GM23338 (cell line): ENCODE results near the gene MCAT.

ENCODE experiments used
- CREB1 ChIP-seq: fragments of 250-450 bp; sonication (Bioruptor Pico); IDR thresholded peaks from 2 replicates; pipeline ENCODE4 v1.5.0; 2020; ENCODE audit warnings: low read depth, mild to moderate bottlenecking, moderate library complexity
- CTCF ChIP-seq, 2 experiments: fragments of 200-600 bp in 1 of 2; sonication (generic) in 1 of 2; conservative IDR thresholded peaks; 2 replicates each; pipeline versions ENCODE4 v1.5.1 to v1.6.1; 2016 to 2017; ENCODE audit warnings: antibody characterized with exemption in 2 of 2, low read depth in 2 of 2, mild to moderate bottlenecking in 2 of 2, moderate library complexity in 1 of 2
- EZH2 ChIP-seq: fragments of 200-600 bp; sonication (generic); IDR thresholded peaks from one replicate; pipeline ENCODE4 v1.8.0; 2017; ENCODE audit warnings: antibody characterized with exemption, mild to moderate bottlenecking, low read depth; ENCODE audit not compliant: unreplicated experiment
- POLR2AphosphoS5 ChIP-seq: IDR thresholded peaks from 2 replicates; pipeline ENCODE4 v1.6.1; 2016; ENCODE audit warnings: antibody characterized with exemption, low read depth
- REST ChIP-seq: IDR thresholded peaks from one replicate; pipeline ENCODE4 v1.6.1; 2018; ENCODE audit warnings: antibody characterized with exemption; ENCODE audit not compliant: unreplicated experiment

GRCh38 chr22:43169310-43170130 is 26.3 kb upstream of the MCAT start:
- TF ChIP-seq CREB1 (CRISPR knock-in tag) (no peak), CTCF (conservative IDR thresholded peaks at IDR 0.05; ENCODE audit: low read depth in 2 of 2) (no peak), POLR2AphosphoS5 (no peak), EZH2 (no peak), REST (no peak)
